Ureter (tissue), 1 donor: ENCODE measurements around the gene SELENOO. TPM values are rescaled to one million over a fixed set of nuclear protein-coding genes. Genes with fewer than 3 reads are reported as not detected.
"Not testable (repeated sequence)": the region's sequence is repeated elsewhere in the genome, so short reads cannot be mapped to it uniquely, and the experiment has no call there.

Experiments
- DNase-seq: peaks from one replicate; pipeline ENCODE4 v3.0.0-alpha.2; 2020; ENCODE audit warnings: low spot score
- total RNA-seq: library from RNA; stranded (reverse); gene quantifications from one replicate; pipeline ENCODE4 v1.2.4, GENCODE V29; 2023
- donor health status: DM: yes; HTN: yes; CAD: no.

The SELENOO gene, protein sequence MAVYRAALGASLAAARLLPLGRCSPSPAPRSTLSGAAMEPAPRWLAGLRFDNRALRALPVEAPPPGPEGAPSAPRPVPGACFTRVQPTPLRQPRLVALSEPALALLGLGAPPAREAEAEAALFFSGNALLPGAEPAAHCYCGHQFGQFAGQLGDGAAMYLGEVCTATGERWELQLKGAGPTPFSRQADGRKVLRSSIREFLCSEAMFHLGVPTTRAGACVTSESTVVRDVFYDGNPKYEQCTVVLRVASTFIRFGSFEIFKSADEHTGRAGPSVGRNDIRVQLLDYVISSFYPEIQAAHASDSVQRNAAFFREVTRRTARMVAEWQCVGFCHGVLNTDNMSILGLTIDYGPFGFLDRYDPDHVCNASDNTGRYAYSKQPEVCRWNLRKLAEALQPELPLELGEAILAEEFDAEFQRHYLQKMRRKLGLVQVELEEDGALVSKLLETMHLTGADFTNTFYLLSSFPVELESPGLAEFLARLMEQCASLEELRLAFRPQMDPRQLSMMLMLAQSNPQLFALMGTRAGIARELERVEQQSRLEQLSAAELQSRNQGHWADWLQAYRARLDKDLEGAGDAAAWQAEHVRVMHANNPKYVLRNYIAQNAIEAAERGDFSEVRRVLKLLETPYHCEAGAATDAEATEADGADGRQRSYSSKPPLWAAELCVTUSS
- 24.7 TPM for total RNA-seq

GRCh38 chr22:50200461-50201190, at the start of gene SELENOO:
Gene SELENOO, plus strand, starts transcription at chr22:50201011. Its CDS starts 26 bp downstream, at chr22:50201037.
- peak; percentile 93 for DNase-seq

GRCh38 chr22:50151571-50152537, 49.0 kb upstream of the SELENOO start:
- no peak for DNase-seq

DNA sequence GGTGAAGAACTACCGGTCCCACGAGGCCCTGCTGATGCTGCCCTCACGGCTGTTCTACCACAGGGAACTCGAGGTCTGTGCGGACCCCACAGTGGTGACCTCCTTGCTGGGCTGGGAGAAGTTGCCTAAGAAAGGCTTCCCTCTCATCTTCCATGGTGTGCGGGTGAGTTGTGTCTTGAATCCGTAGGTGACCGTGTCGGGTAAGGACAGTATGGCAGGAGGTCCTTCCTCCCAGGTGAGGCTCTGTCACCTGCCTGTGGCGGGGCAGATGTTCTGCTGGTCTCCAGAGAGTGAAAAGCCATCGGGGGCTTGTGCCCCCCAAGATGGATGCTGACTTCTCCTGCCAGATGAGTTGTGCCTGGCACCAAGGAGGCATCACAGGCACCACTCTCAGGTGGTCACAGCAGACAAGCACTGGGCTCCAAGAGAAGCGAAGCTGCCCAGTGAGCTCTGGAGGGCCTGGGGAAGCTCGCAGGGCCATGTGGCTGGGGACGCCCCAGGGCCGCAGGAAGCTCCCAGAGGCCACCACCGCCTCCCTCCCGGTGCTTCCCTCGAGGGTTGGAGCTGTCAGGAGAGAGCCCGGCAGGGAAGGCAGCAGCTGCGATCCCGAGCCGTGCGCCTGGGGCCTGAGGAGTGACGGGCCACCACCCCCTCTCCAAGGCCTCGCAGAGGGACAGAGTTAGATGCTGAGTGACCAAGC, 47.6 kb upstream of the SELENOO start:
- DNase-seq: no peak

DNA sequence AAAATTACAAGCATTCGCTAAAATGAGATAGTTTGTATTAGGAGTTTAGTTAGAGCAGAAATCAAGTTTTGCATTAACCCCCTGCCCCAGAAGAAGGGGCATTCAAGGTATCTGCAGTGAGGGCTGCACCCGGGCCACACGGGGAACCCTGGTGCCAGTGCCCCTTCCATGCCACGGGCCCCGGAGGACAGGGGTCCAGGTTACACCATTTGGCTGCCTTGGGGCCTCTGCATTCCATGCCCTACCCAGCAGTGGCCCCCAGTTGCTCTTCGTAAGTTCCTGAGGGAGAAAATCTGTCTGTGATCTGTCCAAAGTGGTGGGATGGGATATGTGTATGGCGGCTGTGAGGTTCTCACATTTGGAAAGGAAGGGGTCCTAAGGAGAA, 47.1 kb upstream of the SELENOO start:
- DNase-seq: no peak

GRCh38 chr22:50157709-50158375, 43.0 kb upstream of the SELENOO start:
- peak; percentile 85 for DNase-seq

DNA sequence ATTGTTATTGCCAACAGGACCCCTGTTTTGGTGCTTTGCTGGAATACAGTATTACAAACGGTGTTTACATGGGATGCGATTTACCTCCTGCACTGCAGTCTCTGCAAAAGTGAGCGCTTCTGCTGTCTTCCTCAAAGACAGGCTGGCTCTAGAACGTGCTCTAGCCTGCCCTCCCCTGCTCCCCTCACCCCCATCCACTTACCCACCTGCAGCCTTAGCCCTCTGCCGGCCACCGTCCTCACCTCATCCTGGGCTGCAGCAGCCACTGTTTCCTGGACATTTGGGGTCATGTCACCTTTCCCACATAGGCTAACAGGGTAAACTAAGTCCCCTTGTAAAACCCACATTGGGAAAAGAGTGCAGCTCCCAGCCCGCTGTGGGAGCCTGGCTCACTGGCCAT, 39.9 kb upstream of the SELENOO start:
- DNase-seq: no peak

- DNase-seq: no peak
Observed at GRCh38 chr22:50161508-50162390, 39.1 kb upstream of the SELENOO start.

- no peak for DNase-seq
Observed at GRCh38 chr22:50162391-50162956, 38.3 kb upstream of the SELENOO start.

DNA sequence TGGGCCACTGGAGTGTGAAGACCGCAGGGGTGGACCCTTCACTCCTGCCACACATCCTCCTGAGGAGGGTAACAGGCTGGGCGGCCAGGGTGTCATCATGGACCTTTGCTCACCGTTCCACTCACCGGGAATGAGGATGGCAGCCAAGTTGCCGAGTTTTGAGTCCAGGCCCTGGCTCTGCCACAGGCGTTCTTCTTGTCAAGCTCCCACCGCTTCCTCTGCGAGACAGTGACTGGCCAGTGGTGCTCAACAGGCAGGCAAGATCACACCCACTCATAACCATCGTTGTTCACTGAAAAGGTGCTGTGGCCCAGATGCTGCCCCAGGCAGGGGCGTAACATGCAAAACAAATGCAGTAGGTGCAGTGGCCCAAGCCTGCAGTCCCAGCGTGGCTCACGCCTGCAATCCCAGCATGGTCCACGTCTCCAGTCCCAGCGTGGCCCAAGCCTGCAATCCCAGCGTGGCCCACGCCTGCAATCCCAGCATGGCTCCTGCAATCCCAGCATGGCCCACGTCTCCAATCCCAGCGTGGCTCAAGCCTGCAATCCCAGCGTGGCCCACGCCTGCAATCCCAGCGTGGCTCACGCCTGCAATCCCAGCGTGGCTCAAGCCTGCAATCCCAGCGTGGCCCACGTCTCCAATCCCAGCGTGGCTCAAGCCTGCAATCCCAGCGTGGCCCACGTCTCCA, 35.2 kb upstream of the SELENOO start:
- no peak for DNase-seq

DNA sequence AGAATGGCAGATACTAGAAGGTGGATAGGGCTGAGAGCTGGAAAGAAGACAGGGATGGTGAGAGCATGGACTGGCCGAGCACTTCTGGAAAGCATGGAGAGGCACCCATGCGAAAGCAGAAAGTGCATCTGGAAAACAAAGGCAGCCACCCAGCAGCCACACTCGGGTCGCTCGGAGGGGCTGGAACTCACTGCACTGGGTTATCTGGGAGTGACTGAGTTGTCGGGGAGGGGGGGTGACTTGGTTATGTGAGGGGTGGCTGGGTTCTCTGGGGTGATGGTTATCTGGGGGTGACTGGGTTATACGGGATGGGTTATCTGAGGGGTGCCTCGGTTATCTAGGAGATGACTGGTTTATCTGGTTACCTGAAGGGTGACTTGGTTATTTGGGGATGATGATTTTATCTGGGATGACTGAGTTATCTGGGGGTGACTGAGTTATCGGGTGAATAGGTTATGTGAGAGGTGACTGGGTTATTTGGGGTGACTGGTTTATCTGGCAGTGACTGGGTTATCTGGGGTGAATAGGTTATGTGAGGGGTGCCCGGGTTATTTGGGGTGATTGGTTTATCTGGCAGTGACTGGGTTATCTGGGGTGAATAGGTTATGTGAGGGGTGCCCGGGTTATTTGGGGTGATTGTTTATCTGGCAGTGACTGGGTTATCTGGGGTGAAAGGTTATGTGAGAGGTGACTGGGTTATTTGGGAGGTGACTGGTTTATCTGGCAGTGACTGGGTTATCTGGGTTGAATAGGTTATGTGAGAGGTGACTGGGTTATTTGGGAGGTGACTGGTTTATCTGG, 32.9 kb upstream of the SELENOO start:
- DNase-seq: no peak

DNA sequence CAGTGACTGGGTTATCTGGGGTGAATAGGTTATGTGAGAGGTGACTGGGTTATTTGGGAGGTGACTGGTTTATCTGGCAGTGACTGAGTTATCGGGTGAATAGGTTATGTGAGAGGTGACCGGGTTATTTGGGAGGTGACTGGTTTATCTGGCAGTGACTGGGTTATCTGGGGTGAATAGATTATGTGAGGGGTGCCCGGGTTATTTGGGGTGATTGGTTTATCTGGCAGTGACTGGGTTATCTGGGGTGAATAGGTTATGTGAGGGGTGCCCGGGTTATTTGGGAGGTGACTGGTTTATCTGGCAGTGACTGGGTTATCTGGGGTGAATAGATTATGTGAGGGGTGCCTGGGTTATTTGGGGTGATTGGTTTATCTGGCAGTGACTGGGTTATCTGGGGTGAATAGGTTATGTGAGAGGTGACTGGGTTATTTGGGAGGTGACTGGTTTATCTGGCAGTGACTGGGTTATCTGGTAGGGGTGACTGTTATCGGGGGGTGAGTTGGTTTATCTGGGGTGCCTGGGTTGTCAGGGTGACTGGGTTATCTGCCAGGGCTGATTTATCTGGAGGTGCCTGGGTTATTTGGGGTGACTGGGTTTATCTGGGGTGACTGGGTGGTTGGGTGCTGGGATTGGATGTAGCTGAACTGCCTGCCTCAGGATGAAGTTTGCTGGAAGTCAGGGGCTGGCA, 32.2 kb upstream of the SELENOO start:
- DNase-seq: not testable (repeated sequence)

DNA sequence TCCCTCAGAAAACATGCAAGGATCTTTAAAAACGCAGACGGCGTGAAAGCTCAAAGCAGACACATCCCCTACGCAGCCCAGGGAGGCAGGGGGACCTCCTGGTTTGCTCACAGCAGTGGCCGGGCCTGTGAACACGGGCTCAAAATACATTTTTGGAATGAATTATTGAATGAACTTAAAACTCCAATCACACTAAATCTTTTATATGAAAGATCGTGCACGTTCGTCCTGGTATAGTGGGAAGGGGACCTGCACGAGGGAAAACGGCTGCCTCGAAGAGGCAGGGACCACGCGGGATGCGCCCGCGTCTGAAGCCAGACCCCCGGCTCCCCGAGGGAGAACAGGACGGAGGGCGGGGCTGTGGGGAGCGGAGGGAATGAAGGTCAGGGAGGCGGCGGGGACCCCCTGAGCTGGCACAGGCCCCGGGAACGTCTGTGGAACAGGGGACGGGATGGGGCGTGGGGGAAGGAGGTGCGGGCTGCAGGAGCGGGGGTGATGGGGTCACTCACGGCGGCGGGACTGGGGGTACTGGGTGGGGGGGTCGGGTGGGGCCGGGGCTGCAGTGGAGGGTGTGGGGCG, 31.5 kb upstream of the SELENOO start:
- no peak for DNase-seq

DNA sequence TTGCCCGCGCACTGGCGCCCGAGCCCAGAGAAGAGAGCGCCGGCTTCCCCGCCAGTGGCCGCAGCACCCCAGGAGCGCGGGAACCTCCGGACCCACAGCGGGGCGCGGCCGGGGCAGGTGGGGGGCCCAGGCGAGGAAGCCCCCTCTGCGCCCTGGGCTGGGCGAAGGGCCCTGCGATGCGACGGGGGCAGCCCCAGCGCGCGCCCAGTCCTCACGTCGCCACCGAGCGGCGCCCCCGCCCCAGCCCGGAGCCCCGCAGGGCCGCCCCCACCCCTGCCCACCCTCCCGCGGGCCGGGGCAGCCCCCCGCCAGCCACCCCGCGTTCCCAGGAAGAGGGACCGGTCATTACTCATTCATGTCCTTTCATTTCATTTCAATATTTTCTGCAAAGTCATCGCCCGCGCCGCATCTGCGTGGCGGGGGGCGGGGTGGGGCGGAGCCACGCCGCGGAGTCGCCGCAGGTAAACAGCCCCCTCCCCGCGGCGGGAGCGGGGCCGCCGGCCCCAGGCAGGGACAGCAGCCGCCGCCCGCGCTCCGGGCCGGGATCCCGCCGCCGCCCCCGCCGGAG, 31.0 kb upstream of the SELENOO start:
- DNase-seq: no peak

DNA sequence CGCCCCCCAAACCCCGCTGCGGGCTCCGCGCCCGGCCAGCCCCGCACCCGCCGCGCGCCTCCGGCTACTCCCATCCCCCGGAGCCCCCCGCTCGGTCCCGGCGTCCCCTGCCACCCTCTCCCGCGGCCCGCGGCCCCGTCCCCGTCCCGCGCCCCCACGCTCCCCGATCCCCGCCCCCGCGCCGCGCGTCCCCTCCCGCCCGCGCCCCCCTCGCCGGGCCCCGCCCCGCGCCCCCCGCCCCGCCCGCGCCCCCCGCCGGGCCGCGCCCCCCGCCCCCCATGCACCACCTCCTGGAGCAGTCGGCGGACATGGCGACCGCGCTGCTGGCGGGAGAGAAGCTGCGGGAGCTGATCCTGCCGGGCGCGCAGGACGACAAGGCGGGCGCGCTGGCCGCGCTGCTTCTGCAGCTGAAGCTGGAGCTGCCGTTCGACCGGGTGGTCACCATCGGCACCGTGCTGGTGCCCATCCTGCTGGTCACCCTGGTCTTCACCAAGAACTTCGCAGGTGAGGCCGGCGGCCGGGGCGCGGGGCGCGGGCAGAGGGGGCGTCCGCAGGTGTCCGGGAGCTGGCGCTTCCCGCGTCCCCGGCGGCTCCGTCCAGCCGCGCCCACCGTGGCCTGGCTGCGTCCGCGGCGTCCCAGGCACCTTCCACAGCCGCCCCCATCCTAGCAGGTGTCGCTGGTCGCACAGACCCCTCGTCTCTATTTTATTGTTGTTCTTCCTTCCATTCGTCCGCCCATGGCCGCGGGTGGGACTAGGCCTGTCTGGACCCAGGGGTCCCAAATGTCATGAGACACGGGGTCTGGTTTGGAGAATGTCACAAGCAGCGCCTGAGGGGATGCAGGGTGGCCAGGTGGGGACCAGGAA, 30.1 kb upstream of the SELENOO start, which contains the start of gene PANX2:
Gene PANX2 (plus strand): TSS at position 279 of the 866 bp plus-strand sequence. CDS start 0 bp downstream, at position 279.
- no peak for DNase-seq
